Measurements from ENCODE around the gene CTBP2.

CTBP2 gene

DNA sequence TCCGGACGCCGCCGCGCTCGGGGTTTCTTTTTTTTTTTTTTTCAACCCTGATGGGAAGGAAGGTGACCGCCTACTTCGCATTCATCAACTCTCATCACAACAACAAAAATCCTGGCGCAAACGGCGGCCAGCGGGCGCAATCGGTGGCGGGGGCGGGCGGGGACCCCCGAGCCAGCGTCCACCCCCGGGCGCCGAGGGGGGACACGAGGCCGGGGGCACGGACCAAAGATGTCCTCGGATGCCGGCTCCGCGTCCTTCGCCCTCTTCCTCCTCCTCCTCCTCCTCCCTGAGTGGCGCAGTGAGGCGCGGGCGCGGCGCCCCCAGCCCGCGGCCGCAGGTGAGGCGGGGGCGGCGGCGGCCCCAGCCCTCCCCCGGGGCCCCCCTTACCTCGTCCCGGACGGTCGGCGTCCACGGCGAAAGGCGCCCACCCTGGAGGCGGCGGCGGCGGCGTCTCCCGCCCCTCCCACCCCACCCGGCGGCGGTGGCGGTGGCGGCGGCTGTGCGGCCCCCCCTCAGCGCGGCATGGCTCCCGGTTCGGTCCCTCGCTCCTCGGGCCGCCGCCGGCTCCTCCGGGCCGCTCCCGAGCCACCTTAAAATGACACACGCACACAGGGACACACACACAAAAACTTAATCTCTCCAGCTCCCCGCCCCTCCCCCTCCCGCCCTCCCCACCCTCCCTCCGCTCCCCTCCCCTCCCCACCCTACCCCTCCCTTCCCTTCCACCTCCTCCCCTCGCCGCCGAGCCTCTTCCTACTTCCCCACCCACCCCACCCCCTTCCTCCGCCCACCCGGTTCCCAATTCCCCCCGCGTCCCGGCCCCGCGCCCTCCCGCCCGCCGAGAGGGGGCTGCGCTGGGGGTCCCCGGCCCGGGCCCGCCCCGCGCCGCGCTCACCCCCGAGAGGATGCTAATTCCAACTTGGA lies at the start of gene CTBP2:
Gene CTBP2 (minus strand): TSS at position 632 of the 924 bp plus-strand sequence.
- peak; percentile 50 for DNase-seq

DNA sequence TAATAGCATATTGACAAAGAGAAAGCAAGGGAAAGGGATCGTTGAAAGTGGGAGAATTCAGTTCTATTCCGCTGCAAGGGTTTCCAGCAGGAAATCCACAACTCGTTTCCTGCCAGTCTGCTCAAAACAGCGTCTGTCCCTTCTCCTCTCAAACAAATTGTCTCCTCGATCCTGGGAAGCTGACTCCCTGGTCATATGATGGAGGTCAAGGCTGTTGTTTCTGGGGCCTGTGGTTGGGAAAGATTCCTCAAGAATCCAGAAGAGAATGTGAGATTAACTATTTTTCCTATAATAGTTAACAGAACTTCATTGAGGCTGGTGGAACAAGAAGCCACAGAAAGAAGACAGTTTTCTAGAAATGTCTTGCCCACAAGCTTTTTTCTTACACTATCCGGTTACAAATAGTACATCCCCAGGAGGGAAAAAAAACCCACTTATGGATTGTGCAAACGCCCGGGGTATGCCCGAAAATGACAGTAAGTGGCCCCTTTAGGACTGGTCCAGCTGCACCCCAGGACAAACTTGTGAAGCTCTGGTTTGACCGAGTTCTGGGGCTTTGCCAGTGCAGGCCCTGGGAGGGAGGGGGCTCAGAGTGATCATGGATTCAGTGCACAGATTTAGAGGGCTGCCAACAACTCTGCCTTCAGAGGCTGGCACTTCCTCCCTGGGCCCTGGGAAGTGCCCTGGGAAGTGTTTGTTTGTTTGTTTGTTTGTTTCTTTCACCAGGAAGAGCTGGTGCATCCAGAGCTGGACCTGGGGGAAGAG lies 49.4 kb upstream of the CTBP2 start:
- DNase-seq: no peak

DNA sequence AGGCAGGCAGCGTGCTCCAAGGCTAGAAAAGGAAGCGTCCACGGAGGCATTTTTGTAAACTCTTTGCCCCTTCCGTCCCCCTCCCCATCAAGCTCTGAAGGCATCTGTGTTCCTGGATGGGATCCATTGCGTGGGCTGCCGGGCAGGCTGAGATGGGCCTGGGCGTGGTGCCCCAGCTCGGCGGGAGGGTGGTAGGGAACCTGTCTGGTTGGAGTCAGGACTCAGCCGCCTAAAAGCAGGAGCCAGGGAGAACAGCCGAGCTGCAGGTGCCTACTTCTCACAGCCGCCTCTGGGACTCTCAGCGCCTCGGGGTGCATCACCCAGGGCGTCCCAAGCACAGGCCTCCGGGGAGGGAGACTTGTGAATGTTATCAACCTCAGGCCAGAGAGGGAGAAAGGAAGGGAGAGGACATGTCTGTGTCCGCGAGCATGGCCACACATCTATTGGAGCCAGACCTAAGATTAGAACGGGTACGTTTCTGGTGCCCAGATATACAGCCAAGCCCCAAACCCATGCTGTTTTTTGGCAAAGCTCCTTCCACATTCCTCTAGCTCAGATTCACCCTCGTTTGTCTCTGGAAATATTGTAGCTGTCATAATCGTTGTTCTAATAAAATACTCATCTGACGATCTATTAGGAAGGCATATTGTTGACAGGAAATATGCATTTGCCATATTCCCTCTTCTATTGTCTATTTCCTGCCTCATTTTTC lies 48.6 kb upstream of the CTBP2 start:
- DNase-seq: no peak

DNA sequence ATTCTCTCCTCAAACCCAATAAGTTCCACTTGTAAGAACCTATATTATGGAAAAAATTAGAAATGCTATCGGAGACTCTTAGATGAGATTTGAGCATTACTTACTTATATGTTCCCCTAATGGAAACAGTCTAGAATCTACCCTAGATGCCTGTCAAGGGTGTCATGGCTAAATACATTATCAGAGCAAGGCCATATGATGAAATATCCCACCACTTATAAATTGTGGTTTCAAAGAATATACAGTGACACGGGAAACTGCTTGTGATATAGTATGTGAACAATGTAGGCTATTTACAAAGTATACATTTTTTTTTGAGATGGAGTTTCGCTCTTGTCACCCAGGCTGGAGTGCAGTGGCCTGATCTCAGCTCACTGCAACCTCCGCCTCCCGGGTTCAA lies 46.3 kb upstream of the CTBP2 start:
- DNase-seq: no peak

DNA sequence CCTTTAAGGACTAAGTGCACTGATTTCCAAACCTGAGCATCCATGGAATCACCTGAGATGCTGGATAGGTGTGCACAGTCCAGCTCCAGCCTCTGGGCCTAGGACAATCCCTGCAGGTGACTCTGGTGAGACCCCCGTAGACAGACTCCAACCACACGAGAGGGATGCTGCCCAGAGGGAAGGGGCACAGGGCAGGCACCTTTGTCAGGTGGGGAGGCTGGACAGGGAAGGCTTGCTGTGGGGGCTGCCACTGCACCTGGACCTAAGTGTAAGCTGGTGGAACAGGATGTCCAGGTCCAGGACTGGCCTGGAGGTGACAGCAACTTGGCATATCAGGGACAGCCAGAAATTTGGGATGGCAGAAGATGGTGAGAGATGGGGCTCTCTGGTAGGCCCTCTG lies 45.1 kb upstream of the CTBP2 start:
- DNase-seq: no peak

DNA sequence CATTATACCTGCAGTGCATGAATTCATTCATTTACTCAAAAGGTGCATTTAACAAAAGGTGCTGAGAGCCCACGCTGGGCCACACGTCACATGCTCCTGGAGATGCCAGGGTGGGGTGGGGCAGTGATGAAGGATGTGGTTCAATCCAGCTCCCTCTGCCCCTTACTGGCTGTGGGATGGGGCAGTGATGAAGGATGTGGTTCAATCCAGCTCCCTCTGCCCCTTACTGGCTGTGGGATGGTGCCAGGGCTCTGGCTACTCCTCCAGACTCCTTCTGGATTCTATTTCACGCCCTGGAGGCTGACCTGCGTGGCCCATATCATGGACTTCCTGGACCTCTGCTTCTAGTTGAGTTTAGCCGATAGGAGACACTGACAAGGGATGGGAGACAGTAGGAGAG lies 44.0 kb upstream of the CTBP2 start:
- no peak for DNase-seq

DNA sequence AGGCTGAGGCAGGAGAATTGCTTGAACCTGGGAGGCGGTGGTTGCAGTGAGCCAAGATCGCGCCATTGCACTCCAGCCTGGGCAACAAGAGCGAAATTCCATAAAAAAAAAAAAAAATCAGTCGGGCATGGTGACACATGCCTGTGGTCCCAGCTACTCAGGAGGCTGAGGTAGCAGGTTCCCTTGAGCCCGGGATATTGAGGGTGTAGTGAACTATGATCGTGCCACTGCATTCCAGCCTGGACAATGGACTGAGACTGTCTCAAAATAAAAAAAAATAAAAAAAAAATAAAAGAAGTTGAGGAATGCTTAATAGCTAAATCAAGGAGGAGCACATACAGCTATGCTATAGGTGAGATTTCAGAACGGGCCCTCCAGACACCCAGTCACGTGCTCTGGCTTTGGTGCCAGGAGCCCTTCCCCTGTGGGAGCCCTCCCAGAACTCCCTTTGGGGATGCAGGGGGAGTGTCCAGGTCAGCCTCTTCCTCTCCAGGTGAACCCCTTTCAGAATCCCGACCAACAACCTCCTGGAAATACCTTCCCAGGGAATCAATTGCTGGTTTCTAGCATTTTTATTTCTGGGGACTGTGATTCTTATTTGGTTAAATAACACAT lies 42.9 kb upstream of the CTBP2 start:
- DNase-seq: no peak

DNA sequence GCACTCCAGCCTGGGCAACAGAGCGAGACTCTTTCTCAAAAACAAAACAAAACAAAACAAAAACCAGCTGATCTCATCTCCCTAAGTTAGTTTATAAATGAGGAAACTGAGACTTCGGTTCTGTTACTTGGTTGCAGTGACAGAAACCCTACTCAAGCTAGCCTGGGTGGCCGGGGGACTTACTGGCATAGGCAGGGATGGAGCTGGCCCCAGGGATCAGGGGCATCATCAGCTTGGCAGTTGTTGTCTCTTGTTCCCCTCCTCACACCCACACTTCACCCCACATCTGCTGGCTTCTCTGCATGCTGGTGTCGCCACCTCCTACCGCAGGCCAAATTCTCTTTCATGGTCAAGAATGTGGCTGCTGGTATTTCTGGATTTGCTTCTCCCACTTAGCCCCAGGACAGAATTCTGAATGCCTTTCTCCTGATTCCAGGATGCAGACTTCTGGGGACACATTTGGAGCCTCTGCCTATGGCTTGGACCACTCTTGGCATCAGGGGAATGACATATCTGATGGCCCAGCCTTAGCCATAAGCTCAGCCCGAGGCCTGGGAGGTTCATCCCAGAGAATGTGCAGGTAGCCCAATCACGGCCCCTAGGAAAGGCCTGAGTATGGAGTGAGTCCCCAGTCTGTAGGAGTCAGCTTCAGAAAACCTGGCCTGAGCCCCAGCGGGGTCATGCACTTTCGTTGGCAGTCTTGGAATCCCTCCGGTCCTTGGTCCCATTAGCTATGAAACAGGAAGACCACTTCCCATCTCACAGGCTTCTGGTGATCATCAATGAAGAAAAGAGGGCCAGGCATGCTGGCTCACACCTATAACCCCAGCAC lies 41.6 kb upstream of the CTBP2 start:
- DNase-seq: no peak

DNA sequence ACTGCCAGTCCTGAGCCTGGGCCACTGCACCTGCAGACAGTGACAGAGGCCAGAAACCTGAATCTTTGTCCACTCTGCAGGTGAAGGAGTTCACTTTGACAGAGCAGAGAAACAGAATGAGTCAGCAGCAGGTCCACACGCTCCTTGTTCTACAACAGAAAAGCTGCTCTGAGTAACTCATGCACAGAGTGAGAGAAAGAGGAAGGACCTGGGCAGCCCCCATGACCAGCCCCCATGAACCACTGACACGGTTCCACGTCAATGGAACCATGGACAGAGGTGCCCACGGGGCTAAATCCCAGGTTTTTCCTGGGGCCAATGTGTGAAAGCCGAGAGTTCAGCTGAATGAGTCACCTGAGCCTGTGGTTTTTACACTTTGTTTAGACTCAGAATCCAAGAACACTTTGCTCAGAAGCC lies 40.8 kb upstream of the CTBP2 start:
- no peak for DNase-seq

DNA sequence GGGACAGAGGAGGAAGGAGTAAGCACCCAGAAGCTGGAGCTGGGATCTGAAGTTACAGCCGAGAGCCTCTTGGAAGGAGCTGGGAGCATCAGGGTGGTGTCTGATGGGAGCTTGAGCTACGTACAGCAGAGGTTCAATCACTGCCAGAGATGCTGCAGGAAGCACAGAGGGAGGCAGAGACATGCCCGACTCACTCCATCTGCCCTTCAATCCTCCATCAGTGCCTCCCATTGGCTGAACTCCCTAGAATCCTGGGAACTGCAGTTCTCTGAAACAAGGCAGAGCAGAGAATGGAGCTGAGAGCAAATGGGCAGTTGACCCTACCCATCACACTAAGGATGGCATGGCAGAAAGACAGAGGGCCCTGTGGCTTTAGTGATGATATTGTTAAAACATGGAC lies 40.0 kb upstream of the CTBP2 start:
- DNase-seq: no peak

DNA sequence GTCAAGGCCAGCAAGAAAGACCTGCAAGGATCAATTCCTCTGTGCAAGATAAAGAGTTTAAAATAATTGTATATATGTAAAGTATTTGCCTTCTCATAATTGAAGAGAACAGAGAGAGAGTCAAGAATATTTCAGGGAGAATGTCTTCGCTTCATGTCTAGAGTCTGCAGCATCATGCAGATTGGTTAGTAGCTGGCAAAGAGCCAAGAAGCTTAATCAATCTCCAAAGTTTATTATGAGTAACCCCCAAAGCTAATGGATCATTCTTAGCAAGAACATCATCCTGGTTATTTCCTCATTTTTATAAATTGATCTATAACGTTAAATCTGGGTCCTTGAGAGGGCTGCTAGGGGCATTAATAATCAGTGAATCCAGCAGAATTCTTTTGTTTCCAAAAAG lies 38.9 kb upstream of the CTBP2 start:
- DNase-seq: no peak

DNA sequence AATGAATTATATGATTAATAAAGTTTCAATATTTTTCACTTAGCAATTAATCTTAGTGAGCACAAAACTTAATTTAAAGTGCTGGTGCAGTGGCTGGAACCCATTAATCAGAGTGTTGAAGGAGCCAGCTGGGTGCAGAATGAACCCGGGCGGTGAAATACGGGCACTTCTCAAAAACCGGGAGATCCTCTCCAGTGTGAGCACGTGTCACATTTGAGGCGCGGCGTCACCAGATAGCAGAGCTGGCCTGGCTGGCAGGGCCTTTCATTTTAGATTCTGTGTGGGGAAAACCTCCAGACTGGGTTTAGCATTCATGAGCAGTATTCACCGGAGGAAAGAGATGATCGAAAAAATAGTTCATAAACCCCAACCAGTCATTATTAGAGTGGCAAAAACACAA lies 34.5 kb upstream of the CTBP2 start:
- DNase-seq: no peak

DNA sequence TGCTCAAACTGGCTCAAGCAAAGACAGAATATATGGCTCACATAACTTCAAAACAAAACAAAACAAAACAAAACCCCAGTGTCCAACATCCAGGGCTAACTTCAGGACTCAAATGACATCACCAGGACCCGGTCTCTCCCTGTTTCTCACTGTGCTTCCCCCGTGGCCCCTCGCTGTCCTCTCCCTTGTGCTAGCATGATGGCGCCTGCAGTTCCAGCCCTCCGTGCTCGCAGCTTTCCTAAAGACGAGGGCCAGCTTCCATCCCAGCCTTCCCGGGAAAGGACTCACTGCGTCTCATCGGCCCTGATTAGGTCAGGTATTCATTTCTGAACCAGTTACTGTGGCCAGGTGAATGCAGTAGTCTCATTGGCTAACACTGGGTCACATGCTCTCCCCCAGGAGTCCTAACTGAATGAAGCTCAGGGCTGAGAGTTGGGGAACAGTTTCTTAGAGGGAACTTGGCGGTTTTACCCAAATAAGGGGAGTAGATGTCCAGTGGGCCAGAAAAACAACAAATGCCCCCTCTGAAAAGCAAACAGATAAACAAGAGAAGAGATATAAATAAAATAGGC lies 33.0 kb upstream of the CTBP2 start:
- DNase-seq: no peak

DNA sequence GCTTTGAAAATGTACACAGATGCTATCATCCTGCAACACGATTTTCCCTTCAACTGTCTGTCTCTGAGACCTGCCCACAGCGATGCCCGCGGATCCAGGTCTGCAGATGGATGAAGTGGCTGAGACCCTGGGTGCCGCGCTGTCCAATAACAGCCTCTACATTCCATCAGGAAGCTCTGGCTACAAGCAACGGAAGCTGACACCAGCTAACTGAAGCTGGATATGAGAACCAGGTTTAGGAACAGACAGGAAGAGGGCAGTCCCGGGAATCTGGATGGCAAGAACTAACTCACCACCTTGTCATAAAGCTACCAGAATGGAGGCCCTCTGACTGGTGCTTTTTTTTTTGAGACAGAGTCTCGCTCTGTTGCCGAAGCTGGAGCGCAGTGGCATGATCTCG lies 32.3 kb upstream of the CTBP2 start:
- DNase-seq: no peak

DNA sequence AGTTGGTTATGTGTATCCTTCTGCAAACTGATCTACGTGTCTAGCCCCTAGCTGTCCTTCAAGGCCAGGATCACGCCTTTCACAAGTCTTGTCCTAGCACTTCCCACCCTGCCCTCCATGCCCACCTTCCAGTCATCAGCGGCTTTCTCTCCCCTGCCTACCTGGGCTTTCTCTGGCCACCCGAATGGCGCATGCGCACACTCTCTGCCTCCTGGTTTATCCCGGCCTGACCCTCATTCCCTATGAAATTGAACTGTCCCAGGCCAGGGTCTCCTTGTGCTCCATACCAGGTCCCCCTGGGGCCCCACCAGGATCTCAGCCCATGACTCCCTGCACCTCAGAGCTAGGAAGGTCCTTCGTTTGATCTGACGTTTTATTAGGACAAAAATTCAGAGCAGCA lies 31.6 kb upstream of the CTBP2 start:
- no peak for DNase-seq

DNA sequence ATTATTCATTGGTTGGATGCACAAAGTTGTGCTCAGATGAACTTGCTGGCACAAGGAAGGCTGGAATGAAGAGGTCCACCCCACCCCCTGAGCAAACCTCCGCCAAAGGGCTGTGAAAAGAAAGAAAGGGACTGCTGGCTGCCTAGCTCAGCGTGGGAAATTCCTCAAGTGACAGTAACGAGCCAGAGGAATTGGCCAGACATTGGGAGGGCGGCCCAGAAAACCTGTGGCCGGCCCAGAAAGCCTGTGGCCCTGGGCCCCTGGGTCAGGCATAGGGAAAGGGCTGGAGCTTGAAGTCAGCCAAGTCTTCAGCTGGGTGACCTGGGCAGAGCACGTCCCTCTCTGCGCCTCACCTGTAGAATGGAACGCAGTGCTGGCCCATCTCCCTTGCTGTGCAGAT lies 30.6 kb upstream of the CTBP2 start:
- no peak for DNase-seq

DNA sequence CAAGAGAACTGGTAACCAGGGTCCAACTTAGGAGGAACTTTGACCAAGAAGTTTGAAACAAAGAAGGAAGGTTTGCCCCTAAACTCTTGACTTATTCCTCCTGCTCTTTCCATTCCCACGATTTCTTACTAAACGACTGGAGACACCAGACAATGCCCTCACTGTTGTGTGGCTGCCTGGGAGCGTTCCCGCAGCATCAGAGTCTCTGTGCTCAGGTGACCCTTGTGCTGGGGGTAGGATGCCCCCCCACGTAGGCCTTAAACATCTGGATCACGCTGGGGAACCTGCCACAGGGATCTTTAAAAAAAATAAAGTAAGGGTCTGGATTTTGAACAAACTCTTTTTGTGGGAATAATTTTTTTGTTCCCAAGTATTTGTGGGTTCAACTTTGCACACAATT lies 30.1 kb upstream of the CTBP2 start:
- DNase-seq: no peak

DNA sequence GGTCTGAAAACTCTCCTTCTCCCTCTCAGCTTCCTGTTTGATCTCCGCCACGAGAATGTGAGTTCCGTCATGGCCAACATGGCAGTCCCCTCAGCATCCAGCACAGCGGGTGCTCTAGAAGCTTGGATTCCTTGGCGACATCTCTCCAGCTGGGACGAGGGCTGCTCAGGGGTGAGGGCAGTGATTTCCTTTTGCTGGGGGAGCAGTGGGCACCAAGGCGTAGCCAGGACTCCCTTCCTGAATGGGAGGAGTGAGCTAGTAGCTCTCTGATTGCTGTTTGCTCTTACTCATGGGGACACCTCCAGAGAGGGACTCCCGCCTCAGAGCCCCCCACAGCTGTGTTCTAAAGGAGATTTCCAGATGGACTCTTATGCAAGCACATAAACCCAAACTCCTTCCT lies 28.8 kb upstream of the CTBP2 start:
- no peak for DNase-seq

DNA sequence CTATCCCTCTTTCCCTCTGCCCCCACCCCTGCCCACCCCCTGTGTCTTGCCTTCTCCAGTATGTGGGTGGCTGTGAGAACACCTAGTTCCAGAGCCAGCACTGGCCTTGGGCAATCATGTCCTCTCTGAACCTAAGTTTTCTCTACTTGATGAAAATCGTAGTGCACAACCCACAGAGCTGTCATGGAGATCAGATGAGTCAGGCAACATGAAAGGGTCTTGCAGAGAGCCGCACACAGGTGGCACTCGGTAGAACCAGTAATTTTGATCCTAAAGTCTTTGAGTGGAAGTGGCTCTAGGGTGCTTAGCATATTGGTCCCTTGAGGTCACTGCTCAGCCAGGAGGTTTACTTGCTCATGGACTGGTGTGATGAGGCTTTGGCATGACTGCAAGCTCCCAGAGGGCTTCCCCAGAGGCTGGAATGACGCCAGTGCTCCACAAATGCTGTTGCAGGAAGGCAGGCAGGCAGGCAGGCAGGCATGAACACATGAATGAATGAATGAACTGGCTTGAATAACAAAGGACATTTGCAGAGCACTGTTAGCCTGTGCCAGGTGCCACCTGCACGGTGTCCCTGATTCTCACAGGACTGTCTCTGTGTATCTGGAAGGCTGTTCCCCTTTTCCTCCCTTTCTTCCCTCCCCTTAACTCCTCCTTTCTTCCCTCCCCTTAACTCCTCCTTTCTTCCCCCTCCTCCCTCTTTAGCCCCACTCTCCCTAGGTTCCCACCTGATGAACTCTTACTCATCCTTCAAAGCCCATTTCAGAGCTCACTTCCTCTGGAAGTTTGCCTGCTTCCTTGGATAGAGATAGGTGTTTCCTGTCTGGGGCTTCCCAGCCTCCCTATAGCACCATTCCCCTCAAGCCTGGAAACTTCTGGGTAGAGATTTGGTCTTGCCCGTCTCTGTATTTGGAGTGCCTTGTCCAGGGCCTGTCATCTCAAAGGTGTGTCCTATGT lies 27.2 kb upstream of the CTBP2 start:
- no peak for DNase-seq

DNA sequence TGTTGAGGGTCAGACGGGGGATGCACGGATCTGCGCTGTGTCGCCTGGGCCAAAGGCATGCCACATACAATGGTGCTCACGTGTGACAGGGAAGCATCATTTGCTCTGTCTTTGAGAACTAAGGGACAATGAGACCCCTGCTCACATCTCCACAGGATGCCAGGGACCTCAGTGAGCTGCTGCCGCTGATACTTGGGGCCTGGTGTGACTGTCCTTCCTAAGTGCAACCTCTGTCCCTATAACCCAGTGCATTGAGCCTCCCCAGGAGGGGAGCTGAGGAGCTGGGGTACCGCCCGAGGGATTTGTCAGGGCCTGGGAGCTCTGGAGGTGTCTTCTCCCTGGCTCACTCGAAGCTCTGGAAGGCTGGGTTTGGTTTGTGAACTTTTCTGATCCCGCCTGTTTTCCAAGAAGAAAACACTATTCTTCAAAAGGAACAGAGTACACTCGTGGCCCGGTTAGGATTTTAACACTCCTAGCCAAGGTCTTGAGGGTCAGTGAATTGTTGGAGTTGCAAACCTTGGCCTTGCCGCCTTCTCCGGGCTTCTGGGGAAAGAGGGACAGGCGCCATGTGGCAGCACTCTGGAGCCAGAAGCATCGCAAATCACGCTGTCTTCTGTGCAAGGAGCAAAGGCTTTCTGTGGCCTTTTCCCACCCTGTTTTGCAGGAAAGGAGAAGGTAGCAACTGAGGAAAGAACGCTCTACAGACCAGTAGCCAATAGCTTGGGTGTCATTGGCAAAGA lies 26.2 kb upstream of the CTBP2 start:
- no peak for DNase-seq
